IPS-NIHi7 (cell line): Measurements from ENCODE around the gene IMP3.

Source experiments
- DNase-seq: peaks from one replicate; pipeline ENCODE4 v3.0.0; 2012; ENCODE audit warnings: mixed read lengths; ENCODE audit errors: extremely low spot score

The IMP3 gene

GRCh38 chr15:75620841-75621391, 19.1 kb downstream of the IMP3 start:
- DNase-seq: no peak

DNA sequence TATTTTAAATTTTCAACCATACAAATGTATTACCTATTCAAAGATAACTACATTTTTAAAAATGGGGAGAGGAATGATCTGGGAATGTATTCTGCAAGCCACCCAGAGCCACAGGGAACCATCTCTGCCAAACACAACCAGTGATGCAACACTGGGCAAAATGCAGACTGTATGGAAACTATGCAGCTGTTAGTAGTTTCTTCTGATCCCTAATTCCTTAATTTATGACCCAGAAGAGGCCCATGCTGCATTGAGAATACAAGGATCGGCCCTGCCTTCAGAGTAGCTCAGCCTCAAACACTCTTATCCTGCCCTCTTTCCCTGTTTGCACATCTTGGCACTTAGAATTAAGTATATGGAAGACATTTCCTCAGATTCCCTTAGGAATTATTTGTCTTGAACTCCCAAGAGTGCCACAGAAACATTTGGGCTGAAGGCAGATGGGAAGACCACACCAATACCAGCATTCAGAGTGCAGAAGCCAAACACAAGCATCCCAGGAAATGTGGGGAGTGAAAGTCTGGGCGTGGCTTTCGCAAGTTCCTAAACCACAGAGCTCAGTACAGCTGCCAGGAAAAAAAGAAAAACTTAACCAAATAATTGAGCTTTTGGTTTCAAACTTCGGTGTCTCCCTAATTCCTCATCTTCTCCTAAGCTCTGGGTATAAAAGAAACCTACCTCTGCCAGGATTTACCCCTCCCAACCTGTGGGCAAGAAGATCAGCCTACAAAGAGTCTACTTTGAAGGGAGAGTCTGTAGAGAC, 19.8 kb downstream of the IMP3 start:
- no peak for DNase-seq

- no peak for DNase-seq
Observed at GRCh38 chr15:75616766-75617165, 23.3 kb downstream of the IMP3 start.

GRCh38 chr15:75606711-75607699, 33.0 kb downstream of the IMP3 start:
- DNase-seq: no peak

DNA sequence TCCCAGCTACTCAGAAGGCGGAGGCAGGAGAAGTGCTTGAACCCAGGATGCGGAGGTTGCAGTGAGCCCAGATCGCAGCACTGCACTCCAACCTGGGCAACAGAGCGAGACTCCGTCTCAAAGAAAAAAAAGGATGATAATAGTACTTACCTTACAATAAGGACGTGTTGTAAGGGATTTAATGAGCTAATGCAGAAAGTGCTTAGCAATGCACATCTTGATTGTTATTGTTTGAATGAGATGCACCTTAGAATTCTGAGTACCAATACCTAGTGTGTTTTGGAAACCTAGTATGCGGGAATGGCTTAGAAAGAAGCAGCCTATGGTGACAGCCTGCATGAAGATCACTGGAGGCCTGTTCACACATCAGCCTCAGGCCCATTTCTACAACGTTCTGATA, 34.0 kb downstream of the IMP3 start:
- DNase-seq: no peak

DNA sequence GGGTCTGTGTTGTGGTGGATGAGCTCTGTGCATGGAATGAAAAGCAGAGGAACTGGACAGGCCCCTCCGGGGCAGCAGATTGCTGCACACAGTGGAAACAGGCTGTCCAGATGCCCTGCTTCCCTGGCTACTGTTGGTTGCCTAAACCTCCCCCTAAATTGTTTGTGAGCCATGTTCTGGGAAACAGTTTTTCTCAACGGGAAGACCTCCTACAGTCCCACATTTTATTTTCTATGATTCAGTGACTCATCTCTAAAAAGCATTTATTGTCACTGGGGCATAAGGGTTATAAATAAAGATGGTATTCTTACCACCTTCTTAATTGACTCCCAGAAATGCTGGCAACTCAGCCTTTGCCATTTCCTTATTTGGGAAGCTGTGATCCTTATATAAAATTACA, 40.6 kb downstream of the IMP3 start:
- no peak for DNase-seq

DNA sequence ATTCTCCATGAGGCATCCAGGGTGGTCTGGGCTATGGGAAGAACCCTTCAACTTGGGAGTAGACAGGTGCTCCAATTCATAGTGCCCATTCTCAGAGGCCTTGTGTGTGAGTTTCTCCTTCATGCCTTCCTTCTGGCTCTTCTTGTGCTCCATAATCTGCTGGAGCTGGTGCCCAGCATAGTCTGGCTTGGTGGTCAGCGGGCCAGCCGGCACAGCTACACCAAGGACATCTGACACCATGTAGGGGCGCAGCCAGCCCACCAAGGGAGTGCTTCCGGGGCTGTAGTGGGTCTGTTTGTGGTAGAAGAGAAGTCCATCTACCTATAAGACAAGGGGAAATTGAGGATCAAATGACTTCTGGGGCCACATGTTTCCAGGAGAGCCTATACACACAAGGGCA, 41.7 kb downstream of the IMP3 start:
- no peak for DNase-seq

- DNase-seq: peak; percentile 55
Observed at GRCh38 chr15:75597667-75598341, 42.2 kb downstream of the IMP3 start.

DNA sequence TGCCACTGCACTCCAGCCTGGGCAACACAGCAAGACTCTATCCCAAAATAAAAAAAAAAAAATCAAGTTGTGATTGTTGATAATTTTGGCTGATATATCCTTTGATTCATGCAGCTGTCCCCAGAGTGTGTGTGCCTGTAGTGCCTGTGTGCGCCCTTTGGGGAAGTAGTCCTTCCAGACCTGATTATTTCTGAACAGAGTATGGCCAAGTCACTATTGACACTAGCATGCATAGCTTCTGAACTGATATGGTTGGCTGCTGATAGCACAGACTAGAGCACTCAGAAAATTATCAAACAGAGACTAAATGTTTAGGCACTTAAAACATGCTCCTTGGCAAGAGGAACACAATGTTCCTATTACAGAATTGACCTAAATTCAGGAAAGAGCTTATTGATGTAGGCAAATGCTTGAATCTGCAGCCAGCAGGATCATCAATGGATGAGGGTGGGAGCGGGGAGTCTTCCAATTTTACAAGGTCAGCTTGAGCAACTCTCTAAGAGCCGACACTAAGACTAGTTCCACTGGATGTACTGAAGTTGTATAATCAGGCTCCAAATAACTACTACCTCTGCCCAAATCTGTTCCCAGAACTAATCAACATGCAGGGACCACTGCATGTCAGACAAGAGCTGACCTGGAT, 43.2 kb downstream of the IMP3 start:
- no peak for DNase-seq

GRCh38 chr15:75594276-75594675, 45.7 kb downstream of the IMP3 start:
- no peak for DNase-seq

- peak; percentile 5 for DNase-seq
Observed at GRCh38 chr15:75591655-75592364, 48.2 kb downstream of the IMP3 start.

- DNase-seq: peak; percentile 0
Observed at GRCh38 chr15:75590239-75590638, 49.8 kb downstream of the IMP3 start.
